ENCODE measurements around the gene SLC26A2. TPM values are rescaled to one million over a fixed set of nuclear protein-coding genes. Genes with fewer than 3 reads are reported as not detected.
A peak's percentile ranks its signal among the peaks of the same experiment; 100 is the strongest.

SLC26A2 gene
- total and polyA plus RNA-seq, 12 donors, result 1.3 to 9.6 (median 5.4) TPM

DNA sequence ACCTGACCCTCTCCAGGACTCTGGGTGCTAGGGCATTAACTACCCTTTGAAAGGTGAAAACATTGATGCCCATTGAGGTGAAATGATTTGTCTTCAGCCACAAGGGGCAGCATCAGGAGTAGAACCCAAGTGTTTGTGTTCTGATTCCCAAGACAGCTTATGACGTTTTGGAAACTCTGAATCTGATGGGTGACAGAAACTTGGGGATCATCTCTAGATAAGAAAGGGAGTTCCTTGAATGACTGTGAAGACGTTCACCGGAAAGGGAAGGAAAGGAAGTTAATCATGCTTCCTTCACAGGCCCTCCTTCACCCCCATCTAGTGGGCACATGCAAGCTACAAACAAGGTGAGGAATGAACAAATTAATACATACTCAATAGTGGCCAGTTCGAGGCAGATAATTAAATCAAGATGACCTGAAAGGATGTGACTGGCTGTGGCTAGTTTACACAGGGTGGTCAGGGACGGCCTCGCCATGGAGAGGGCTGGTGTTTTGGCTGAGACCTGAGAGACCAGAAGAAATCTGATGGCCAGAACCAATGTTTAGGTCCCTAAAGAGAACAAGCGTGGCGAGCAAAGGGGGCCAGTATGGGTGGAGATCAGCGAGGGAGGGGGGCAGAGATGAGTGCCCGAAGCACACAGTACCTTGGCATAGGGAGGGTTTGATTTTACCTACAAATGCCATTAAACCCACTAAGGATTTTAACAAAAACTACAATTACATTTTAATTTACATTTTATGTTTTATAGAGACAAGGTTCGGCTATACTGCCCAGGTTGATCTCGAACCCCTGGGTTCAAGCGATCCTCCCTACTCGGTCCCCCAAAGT is 937 bp upstream of the SLC26A2 start:
- DNase-seq, result no peak
- H3K4me1 ChIP-seq, result peaks cover 0 to 25% (median 18%) of the 10 kb centered on the region in 9 donors
- H3K36me3 ChIP-seq, result no peaks in the 10 kb centered on the region
- intact Hi-C loops (cut with DNase I), result loop anchor here in 5 of 10 donors (2.0 to 10.0 kb wide), 7 partner anchors 107 to 325 kb away; no protein-coding TSS in a partner anchor
- ATAC-seq, result peak in 4 of 8 donors; percentile 0 to 20 (median 4)
- H3K27ac ChIP-seq, result peak overlapping the region; percentile 69 to 95 (median 84)
- TF ChIP-seq, protein P1, sequence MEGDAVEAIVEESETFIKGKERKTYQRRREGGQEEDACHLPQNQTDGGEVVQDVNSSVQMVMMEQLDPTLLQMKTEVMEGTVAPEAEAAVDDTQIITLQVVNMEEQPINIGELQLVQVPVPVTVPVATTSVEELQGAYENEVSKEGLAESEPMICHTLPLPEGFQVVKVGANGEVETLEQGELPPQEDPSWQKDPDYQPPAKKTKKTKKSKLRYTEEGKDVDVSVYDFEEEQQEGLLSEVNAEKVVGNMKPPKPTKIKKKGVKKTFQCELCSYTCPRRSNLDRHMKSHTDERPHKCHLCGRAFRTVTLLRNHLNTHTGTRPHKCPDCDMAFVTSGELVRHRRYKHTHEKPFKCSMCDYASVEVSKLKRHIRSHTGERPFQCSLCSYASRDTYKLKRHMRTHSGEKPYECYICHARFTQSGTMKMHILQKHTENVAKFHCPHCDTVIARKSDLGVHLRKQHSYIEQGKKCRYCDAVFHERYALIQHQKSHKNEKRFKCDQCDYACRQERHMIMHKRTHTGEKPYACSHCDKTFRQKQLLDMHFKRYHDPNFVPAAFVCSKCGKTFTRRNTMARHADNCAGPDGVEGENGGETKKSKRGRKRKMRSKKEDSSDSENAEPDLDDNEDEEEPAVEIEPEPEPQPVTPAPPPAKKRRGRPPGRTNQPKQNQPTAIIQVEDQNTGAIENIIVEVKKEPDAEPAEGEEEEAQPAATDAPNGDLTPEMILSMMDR (IDR thresholded peaks at IDR 0.05), result peak in 8 of 9 donors; percentile 20 to 62 (median 52)
- 44 to 46% methylated on average over 14 of the region's 14 CpGs for WGBS, 2 donors
- peak overlapping the region; percentile 5 to 91 (median 76) for H3K4me3 ChIP-seq
- H3K27me3 ChIP-seq, result no peaks in the 10 kb centered on the region
- no peaks in the 10 kb centered on the region for H3K9me3 ChIP-seq

DNA sequence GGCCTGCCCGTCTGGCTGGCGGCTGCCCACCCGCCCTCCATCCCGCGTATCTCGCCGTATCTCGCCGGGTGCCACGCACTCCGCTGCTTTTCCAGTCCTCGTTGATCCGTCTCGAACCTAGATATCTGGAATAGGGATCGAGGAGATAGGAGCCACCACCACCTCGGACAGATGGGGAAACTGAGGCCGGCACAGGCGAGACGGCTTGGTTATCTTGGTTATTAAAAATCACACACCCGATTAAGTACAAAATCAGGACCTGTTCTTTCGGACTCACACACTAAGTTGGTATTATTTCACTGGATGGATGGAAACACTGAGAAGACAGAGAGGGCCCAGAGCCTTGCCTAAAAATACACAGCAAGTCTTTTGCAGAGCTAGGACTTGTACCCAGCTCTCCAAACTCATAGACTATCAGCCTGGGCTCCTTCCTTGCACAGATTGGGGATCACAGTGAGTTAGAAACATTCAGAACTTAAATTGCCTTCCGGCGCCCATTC is 678 bp downstream of the SLC26A2 start:
- DNase-seq (no peak), ATAC-seq (no peak)
- Histone ChIP-seq H3K4me3 (peak overlapping the region; percentile 66 to 91 (median 79)), H3K9me3 (no peaks in the 10 kb centered on the region), H3K4me1 (peaks cover 0 to 25% (median 18%) of the 10 kb centered on the region in 9 donors), H3K36me3 (no peaks in the 10 kb centered on the region), H3K27me3 (no peaks in the 10 kb centered on the region), H3K27ac (peak overlapping the region in 9 of 10 donors; percentile 55 to 95 (median 85))
- intact Hi-C loops (cut with DNase I), result loop anchor here in 5 of 10 donors (2.0 to 10.0 kb wide), 7 partner anchors 109 to 326 kb away; no protein-coding TSS in a partner anchor
- TF ChIP-seq, protein P1 (IDR thresholded peaks at IDR 0.05), result no peak
- WGBS, 2 donors, result 13 to 14% methylated on average over 23 of the region's 23 CpGs

DNA sequence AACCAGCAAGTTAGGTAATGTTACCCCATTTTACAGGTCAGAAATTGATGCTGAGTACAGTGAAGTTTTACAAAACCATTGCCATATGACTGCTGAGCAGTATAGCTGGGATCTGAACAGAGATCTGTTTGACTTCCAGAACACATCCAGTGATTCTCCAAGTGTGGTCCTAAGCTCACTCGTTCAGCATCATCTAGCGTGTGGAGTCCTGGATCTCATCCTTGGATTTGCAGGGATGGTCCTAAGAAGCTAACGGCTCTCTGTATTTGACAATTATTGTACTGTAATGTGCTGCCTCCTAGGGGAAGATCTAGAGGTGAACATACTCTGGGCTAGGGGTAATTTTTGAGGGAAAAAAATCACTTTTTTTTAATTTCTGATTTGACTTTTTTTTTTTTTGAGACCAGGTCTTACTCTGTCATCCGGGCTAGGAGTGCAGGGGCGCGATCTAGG is 1.4 kb downstream of the SLC26A2 start:
- Histone ChIP-seq H3K9me3 (no peaks in the 10 kb centered on the region), H3K36me3 (no peaks in the 10 kb centered on the region), H3K4me3 (no peak overlapping the region), H3K27ac (no peak overlapping the region), H3K4me1 (peaks cover 0 to 25% (median 18%) of the 10 kb centered on the region in 9 donors), H3K27me3 (no peaks in the 10 kb centered on the region)
- ATAC-seq (no peak), DNase-seq (no peak)
- WGBS, 2 donors, result 59 to 65% methylated on average over 6 of the region's 6 CpGs
- TF ChIP-seq, protein P1 (IDR thresholded peaks at IDR 0.05), result peak in 8 of 9 donors; percentile 12 to 62 (median 45)
- intact Hi-C loops (cut with DNase I), result loop anchor here in 5 of 10 donors (2.0 to 10.0 kb wide), 7 partner anchors 110 to 327 kb away; no protein-coding TSS in a partner anchor

DNA sequence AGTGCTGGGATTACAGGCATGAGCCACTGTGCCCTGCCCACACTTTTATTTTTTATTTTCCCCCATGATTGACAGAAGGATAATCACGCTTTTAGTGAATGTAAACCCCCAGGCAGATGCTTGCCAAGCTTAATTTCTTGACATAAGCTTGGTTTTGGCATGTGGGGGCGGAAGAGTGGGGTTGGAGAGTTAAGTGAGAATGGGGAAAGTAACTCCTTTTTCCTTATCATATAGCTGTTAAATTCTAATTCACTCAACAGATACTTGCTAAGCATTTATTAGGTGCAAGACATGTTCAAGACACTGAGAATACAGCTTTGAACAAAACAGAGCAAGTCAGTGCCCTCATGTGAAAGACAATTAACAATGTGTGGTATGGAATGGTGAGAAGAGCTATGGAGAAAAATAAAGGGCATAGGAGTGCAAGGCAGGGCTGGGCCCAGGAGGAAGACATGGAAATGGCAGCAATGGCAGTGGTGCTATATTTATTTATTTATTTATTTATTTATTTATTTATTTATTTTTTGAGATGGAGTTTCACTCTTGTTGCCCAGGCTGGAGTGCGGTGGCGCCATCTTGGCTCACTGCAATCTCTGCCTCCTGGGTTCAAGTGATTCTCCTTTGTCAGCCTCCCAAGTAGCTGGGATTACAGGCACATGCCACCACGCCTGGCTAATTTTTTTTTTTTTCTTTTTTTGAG is 2.2 kb downstream of the SLC26A2 start:
- DNase-seq (no peak), ATAC-seq (no peak)
- WGBS, 2 donors, result 96 to 97% methylated on average over 5 of the region's 5 CpGs
- H3K4me1 ChIP-seq, result peaks cover 0 to 25% (median 18%) of the 10 kb centered on the region in 9 donors
- TF ChIP-seq, protein P1 (IDR thresholded peaks at IDR 0.05), result no peak
- no peak overlapping the region for H3K27ac ChIP-seq
- no peak overlapping the region for H3K4me3 ChIP-seq
- H3K27me3 ChIP-seq, result no peaks in the 10 kb centered on the region
- intact Hi-C loops (cut with DNase I), result loop anchor here in 5 of 10 donors (5.0 to 10.0 kb wide), 6 partner anchors 110 to 328 kb away; no protein-coding TSS in a partner anchor
- no peaks in the 10 kb centered on the region for H3K9me3 ChIP-seq
- no peaks in the 10 kb centered on the region for H3K36me3 ChIP-seq
